ENCODE data around the gene IL1RL1.

The IL1RL1 gene

GRCh38 chr2:102367331-102367971 is 56.1 kb downstream of the IL1RL1 start:
- no peak for TF ChIP-seq CTCF (IDR thresholded peaks at IDR 0.05; ENCODE audit: low read length)
- no peak overlapping the region for H2AFZ ChIP-seq (ENCODE audit: low read length)
- no peaks in the 10 kb centered on the region for H4K20me1 ChIP-seq (ENCODE audit: insufficient read depth, low read length)
- no peak overlapping the region for H3K4me2 ChIP-seq (ENCODE audit: low read length)
- no peaks in the 10 kb centered on the region for H3F3A ChIP-seq (ENCODE audit: insufficient read depth, low read length)
- H3K4me1 ChIP-seq (ENCODE audit: insufficient read depth, low read length, severe bottlenecking), result no peaks in the 10 kb centered on the region
- no peaks in the 10 kb centered on the region for H3K27me3 ChIP-seq (ENCODE audit: insufficient read depth, low read length)
- no peaks in the 10 kb centered on the region for H3K9me3 ChIP-seq (ENCODE audit: low read length)
- H3K9me2 ChIP-seq (ENCODE audit: low read depth, low read length), result no peaks in the 10 kb centered on the region
- no peak overlapping the region for H3K27ac ChIP-seq (ENCODE audit: low read depth, low read length, poor library complexity, severe bottlenecking)
- H3K36me3 ChIP-seq (ENCODE audit: insufficient read depth, low read length), result no peaks in the 10 kb centered on the region
- no peak overlapping the region for H3K4me3 ChIP-seq (ENCODE audit: low read depth, low read length, poor library complexity, severe bottlenecking)
- H3K79me2 ChIP-seq (ENCODE audit: insufficient read depth, low read length), result no peaks in the 10 kb centered on the region
- no peak overlapping the region for H3K9ac ChIP-seq (ENCODE audit: low read length)

GRCh38 chr2:102368461-102369109 is 57.2 kb downstream of the IL1RL1 start:
- no peaks in the 10 kb centered on the region for H4K20me1 ChIP-seq (ENCODE audit: insufficient read depth, low read length)
- no peaks in the 10 kb centered on the region for H3K79me2 ChIP-seq (ENCODE audit: insufficient read depth, low read length)
- no peak for TF ChIP-seq CTCF (IDR thresholded peaks at IDR 0.05; ENCODE audit: low read length)
- no peak for TF ChIP-seq EZH2 (IDR thresholded peaks at IDR 0.05; ENCODE audit: borderline replicate concordance, low read length)
- H3K4me2 ChIP-seq (ENCODE audit: low read length), result no peak overlapping the region
- no peaks in the 10 kb centered on the region for H3K27me3 ChIP-seq (ENCODE audit: insufficient read depth, low read length)
- H3K4me3 ChIP-seq (ENCODE audit: low read depth, low read length, poor library complexity, severe bottlenecking), result no peak overlapping the region
- no peaks in the 10 kb centered on the region for H3K9me2 ChIP-seq (ENCODE audit: low read depth, low read length)
- H3F3A ChIP-seq (ENCODE audit: insufficient read depth, low read length), result no peaks in the 10 kb centered on the region
- no peaks in the 10 kb centered on the region for H3K4me1 ChIP-seq (ENCODE audit: insufficient read depth, low read length, severe bottlenecking)
- H3K27ac ChIP-seq (ENCODE audit: low read depth, low read length, poor library complexity, severe bottlenecking), result no peak overlapping the region
- H3K9ac ChIP-seq (ENCODE audit: low read length), result no peak overlapping the region
- no peaks in the 10 kb centered on the region for H3K9me3 ChIP-seq (ENCODE audit: low read length)
- H3K36me3 ChIP-seq (ENCODE audit: insufficient read depth, low read length), result no peaks in the 10 kb centered on the region
- no peak overlapping the region for H2AFZ ChIP-seq (ENCODE audit: low read length)

GRCh38 chr2:102369866-102370265 is 58.5 kb downstream of the IL1RL1 start:
- Histone ChIP-seq H3K9me3 (ENCODE audit: low read length) (no peaks in the 10 kb centered on the region), H3K9ac (ENCODE audit: low read length) (no peak overlapping the region), H3K4me2 (ENCODE audit: low read length) (no peak overlapping the region), H3K27ac (ENCODE audit: low read depth, low read length, poor library complexity, severe bottlenecking) (no peak overlapping the region), H3K4me3 (ENCODE audit: low read depth, low read length, poor library complexity, severe bottlenecking) (no peak overlapping the region), H3F3A (ENCODE audit: insufficient read depth, low read length) (no peaks in the 10 kb centered on the region), H3K4me1 (ENCODE audit: insufficient read depth, low read length, severe bottlenecking) (no peaks in the 10 kb centered on the region), H4K20me1 (ENCODE audit: insufficient read depth, low read length) (no peaks in the 10 kb centered on the region), H3K79me2 (ENCODE audit: insufficient read depth, low read length) (no peaks in the 10 kb centered on the region), H3K9me2 (ENCODE audit: low read depth, low read length) (no peaks in the 10 kb centered on the region), H2AFZ (ENCODE audit: low read length) (no peak overlapping the region), H3K36me3 (ENCODE audit: insufficient read depth, low read length) (no peaks in the 10 kb centered on the region), H3K27me3 (ENCODE audit: insufficient read depth, low read length) (no peaks in the 10 kb centered on the region)
- TF ChIP-seq EZH2 (IDR thresholded peaks at IDR 0.05; ENCODE audit: borderline replicate concordance, low read length), result no peak
- TF ChIP-seq CTCF (IDR thresholded peaks at IDR 0.05; ENCODE audit: low read length), result no peak

All from OCI-LY1 (cell line).